Cardiac fibroblast (primary cell): ENCODE measurements around the gene ATP5F1D.

ENCODE experiments used
- DNase-seq, 2 donors: peaks; one replicate each; pipeline versions ENCODE4 v3.0.0 to v3.0.0-alpha.2; 2010; ENCODE audit warnings: low read depth in 2 of 2
- H3K4me3 ChIP-seq, 2 donors: replicated peaks in 1 of 2; 1 replicate in 1 of 2; 2 replicates in 1 of 2; pipeline ENCODE4 v1.5.1; 2011; ENCODE audit warnings: low read depth in 2 of 2, low read length in 2 of 2, mild to moderate bottlenecking in 2 of 2, moderate library complexity in 1 of 2
- TF ChIP-seq, protein P1 (sequence below): IDR thresholded peaks from one replicate; pipeline ENCODE4 v1.5.1; 2011; ENCODE audit warnings: low read depth, mild to moderate bottlenecking, low read length, inconsistent platforms

Gene ATP5F1D

DNA sequence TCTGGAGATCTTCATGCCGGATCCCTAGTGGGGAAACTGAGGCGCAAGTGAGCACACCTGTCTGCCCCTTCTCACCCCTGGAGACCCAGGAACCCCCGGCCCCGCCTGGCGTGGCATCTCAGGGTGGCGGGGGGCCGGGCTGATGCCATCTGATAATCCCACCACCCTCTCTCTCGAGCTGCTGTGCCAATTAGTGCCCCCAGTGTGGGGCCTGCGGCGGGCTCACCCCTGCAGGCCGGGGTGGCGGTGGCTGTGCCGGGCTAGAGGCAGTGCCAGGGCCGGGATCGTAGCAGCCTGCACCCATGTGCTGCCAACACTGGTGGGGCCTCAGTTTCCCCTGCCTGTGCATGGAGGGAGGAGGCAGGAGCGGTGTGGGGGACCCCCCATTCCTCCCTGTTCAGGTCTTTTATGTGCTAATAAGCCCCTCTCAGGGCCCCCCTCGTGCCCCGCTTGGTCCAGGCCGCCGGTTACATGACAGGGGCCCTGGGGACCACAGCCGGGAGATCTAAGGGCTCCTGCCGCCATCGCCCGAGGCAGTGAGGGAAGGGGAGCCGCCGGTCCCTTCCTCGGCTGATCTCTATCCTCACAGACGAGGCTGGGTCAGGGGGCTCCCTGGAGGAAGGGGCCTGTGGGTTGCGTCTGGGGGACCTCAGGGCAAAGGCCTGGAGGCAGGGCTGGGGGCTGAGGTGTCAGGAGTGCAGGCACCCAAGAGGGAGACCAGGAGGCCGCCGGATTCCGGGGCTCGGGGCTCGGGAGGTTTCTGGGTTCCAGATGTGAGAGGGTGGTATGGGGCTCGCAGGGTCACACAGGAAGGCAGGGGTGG lies 52.4 kb downstream of the ATP5F1D start:
- no peak overlapping the region for H3K4me3 ChIP-seq

More for the DNA sequence above, 52.4 kb downstream of the ATP5F1D start:
- DNase-seq: no peak
- TF ChIP-seq, protein P1, sequence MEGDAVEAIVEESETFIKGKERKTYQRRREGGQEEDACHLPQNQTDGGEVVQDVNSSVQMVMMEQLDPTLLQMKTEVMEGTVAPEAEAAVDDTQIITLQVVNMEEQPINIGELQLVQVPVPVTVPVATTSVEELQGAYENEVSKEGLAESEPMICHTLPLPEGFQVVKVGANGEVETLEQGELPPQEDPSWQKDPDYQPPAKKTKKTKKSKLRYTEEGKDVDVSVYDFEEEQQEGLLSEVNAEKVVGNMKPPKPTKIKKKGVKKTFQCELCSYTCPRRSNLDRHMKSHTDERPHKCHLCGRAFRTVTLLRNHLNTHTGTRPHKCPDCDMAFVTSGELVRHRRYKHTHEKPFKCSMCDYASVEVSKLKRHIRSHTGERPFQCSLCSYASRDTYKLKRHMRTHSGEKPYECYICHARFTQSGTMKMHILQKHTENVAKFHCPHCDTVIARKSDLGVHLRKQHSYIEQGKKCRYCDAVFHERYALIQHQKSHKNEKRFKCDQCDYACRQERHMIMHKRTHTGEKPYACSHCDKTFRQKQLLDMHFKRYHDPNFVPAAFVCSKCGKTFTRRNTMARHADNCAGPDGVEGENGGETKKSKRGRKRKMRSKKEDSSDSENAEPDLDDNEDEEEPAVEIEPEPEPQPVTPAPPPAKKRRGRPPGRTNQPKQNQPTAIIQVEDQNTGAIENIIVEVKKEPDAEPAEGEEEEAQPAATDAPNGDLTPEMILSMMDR: no peak
